ENCODE measurements around the gene GAS7.

GAS7 gene

GRCh38 chr17:10094797-10095196 is 103.6 kb downstream of the GAS7 start:
- TF ChIP-seq, protein P1, sequence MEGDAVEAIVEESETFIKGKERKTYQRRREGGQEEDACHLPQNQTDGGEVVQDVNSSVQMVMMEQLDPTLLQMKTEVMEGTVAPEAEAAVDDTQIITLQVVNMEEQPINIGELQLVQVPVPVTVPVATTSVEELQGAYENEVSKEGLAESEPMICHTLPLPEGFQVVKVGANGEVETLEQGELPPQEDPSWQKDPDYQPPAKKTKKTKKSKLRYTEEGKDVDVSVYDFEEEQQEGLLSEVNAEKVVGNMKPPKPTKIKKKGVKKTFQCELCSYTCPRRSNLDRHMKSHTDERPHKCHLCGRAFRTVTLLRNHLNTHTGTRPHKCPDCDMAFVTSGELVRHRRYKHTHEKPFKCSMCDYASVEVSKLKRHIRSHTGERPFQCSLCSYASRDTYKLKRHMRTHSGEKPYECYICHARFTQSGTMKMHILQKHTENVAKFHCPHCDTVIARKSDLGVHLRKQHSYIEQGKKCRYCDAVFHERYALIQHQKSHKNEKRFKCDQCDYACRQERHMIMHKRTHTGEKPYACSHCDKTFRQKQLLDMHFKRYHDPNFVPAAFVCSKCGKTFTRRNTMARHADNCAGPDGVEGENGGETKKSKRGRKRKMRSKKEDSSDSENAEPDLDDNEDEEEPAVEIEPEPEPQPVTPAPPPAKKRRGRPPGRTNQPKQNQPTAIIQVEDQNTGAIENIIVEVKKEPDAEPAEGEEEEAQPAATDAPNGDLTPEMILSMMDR (IDR thresholded peaks at IDR 0.05; ENCODE audit: low read depth, low read length): no peak
- no peak overlapping the region for H3K4me3 ChIP-seq (ENCODE audit: low read depth, low read length)

GRCh38 chr17:10092595-10092994 is 105.8 kb downstream of the GAS7 start:
- no peak overlapping the region for H3K4me3 ChIP-seq (ENCODE audit: low read depth, low read length)
- TF ChIP-seq, protein P1 (IDR thresholded peaks at IDR 0.05; ENCODE audit: low read depth, low read length): no peak

- H3K4me3 ChIP-seq (ENCODE audit: low read depth, low read length): no peak overlapping the region
- TF ChIP-seq, protein P1 (IDR thresholded peaks at IDR 0.05; ENCODE audit: low read depth, low read length): no peak
These were observed 107.4 kb downstream of the GAS7 start for GRCh38 chr17:10091046-10091445.

DNA sequence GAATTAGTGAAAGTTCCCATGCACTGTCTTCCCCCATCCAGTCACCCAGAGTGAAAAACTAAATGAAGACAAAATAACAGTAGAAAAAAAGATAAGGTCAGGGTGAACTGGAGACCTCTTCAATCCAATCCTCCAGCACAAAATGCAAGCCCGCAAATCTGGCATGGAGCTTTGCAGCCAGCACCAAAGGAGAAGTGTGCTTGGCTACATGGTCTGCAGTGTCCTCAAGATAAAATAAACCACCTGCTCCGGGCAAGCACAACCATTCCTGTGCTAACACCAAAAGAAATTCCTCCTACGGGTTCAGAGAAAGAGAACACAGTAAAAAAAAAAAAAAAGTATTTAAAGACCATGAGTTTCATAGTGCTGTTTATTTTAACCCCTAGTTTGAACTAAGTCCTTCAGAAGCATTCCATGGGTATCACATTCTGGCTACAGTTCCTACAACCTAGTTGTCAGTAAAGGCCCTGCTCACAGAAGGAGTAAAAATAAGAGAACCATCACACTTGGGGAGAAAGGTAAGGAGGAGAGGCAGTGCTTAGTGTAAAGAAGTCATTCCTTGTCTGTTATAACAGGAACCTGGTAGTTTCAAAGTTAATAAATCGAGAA is 109.1 kb downstream of the GAS7 start:
- TF ChIP-seq, protein P1 (IDR thresholded peaks at IDR 0.05; ENCODE audit: low read depth, low read length): no peak
- H3K4me3 ChIP-seq (ENCODE audit: low read depth, low read length): no peak overlapping the region

DNA sequence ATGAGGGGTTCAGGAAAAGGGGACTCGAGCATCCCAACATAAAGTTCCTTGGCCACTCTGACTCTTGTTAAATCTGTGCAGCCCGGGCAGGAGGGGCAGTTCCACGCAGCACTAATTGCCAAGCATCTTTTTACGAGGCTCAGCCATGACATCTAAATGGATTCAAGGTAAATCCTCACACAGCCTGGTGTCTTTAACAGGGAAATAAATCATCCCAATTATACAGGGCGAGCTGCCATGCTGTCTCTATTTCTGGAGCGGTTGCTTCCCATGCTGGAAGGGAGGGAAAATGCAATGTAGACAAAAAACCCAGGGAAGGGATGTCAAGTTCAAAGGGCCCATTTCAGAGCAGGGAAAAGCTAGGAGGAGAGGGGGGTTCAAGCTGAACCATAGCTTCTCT is 110.0 kb downstream of the GAS7 start:
- TF ChIP-seq, protein P1 (IDR thresholded peaks at IDR 0.05; ENCODE audit: low read depth, low read length): no peak
- no peak overlapping the region for H3K4me3 ChIP-seq (ENCODE audit: low read depth, low read length)

GRCh38 chr17:10087355-10087754 is 111.1 kb downstream of the GAS7 start:
- TF ChIP-seq, protein P1 (IDR thresholded peaks at IDR 0.05; ENCODE audit: low read depth, low read length): no peak
- H3K4me3 ChIP-seq (ENCODE audit: low read depth, low read length): no peak overlapping the region

- TF ChIP-seq, protein P1 (IDR thresholded peaks at IDR 0.05; ENCODE audit: low read depth, low read length): no peak
- no peak overlapping the region for H3K4me3 ChIP-seq (ENCODE audit: low read depth, low read length)
These were observed 114.5 kb downstream of the GAS7 start for GRCh38 chr17:10083864-10084263.
